IMR-90 (cell line): Measurements from ENCODE around the gene PCDHA1. TPM values are rescaled to one million over a fixed set of nuclear protein-coding genes. Genes with fewer than 3 reads are reported as not detected.

Source experiments
- ATAC-seq: fragments of 200-7000 bp; cut with Tn5 transposase; 2 replicates; pipeline ENCODE4 v1.9.1; 2020; ENCODE audit warnings: low read depth, mild to moderate bottlenecking, moderate library complexity
- BruUV-seq: library from RNA; stranded (reverse); fragments of 400-500 nt; replicated peaks from 2 replicates; lab custom pipeline; 2021; lab: Mats Ljungman, UMichigan
- CTCF ChIA-PET: fragments of 300-600 bp; formaldehyde crosslinking; extraction: SDS; loops from one replicate; lab custom pipeline; 2021; ENCODE audit warnings: antibody characterized with exemption; lab: Yijun Ruan, JAX
- POLR2A ChIA-PET: fragments of 300-600 bp; sonication (Branson Sonifier 250); formaldehyde crosslinking; loops from one replicate; lab custom pipeline; 2022; ENCODE audit warnings: antibody characterized with exemption; ENCODE audit not compliant: unreplicated experiment; lab: Charles Lee
- DNase-seq: peaks from one replicate; pipeline ENCODE4 v3.0.0; 2013
- H2AFZ ChIP-seq: replicated peaks from 2 replicates; pipeline ENCODE3; 2013; ENCODE audit warnings: low read length, mild to moderate bottlenecking; ENCODE audit not compliant: poor library complexity
- H2AK5ac ChIP-seq: 2 replicates; pipeline ENCODE4 v1.6.1; 2013; ENCODE audit warnings: low read depth, low read length, inconsistent platforms
- H2AK9ac ChIP-seq: replicated peaks from 2 replicates; pipeline ENCODE3; 2013; ENCODE audit warnings: mild to moderate bottlenecking, low read depth, low read length, moderate library complexity; ENCODE audit not compliant: poor library complexity
- H2BK120ac ChIP-seq: 2 replicates; pipeline ENCODE4 v1.6.1; 2013; ENCODE audit warnings: low read depth, low read length, inconsistent platforms
- H2BK15ac ChIP-seq: 3 replicates; pipeline ENCODE4 v1.6.1; 2013; ENCODE audit warnings: low read depth, low read length, inconsistent platforms
- H2BK20ac ChIP-seq: 2 replicates; pipeline ENCODE4 v1.6.1; 2013; ENCODE audit warnings: low read depth, mild to moderate bottlenecking, inconsistent platforms, low read length, moderate library complexity
- H2BK5ac ChIP-seq: 2 replicates; pipeline ENCODE4 v1.6.1; 2013; ENCODE audit warnings: mild to moderate bottlenecking, low read depth, low read length, inconsistent platforms; ENCODE audit not compliant: poor library complexity, severe bottlenecking
- H3K14ac ChIP-seq: replicated peaks from 2 replicates; pipeline ENCODE4 v1.6.1; 2013; ENCODE audit warnings: low read depth, low read length, inconsistent platforms
- H3K18ac ChIP-seq: 2 replicates; pipeline ENCODE4 v1.6.1; 2013; ENCODE audit warnings: low read depth, low read length, control low read depth
- H3K23ac ChIP-seq: 2 replicates; pipeline ENCODE4 v1.6.1; 2013; ENCODE audit warnings: low read depth, low read length, inconsistent platforms
- H3K27ac ChIP-seq: 2 replicates; pipeline ENCODE4 v1.5.1; 2013; ENCODE audit warnings: mild to moderate bottlenecking, control low read depth, low read length; ENCODE audit not compliant: insufficient read depth
- H3K27me3 ChIP-seq: 2 replicates; pipeline ENCODE4 v1.6.1; 2013; ENCODE audit warnings: low read length; ENCODE audit not compliant: control insufficient read depth, insufficient read depth
- H3K36me3 ChIP-seq: 2 replicates; pipeline ENCODE4 v1.6.1; 2013; ENCODE audit warnings: low read length, mixed read lengths; ENCODE audit not compliant: control insufficient read depth, insufficient read depth
- H3K4ac ChIP-seq: 2 replicates; pipeline ENCODE4 v1.6.1; 2013; ENCODE audit warnings: low read depth, low read length, inconsistent platforms
- H3K4me1 ChIP-seq: 2 replicates; pipeline ENCODE4 v1.6.1; 2013; ENCODE audit warnings: low read length, mixed read lengths; ENCODE audit not compliant: control insufficient read depth, insufficient read depth
- H3K4me2 ChIP-seq: 2 replicates; pipeline ENCODE4 v1.6.1; 2013; ENCODE audit warnings: low read depth, mild to moderate bottlenecking, control low read depth, low read length, moderate library complexity
- H3K4me3 ChIP-seq: 2 replicates; pipeline ENCODE4 v1.5.1; 2013; ENCODE audit warnings: low read depth, mild to moderate bottlenecking, control low read depth, low read length, moderate library complexity; ENCODE audit not compliant: insufficient read depth
- H3K56ac ChIP-seq: 2 replicates; pipeline ENCODE4 v1.6.1; 2013; ENCODE audit warnings: low read length, inconsistent platforms; ENCODE audit not compliant: insufficient read depth; ENCODE audit errors: extremely low read depth
- H3K79me1 ChIP-seq, 2 experiments: 2 replicates each; pipeline ENCODE4 v1.6.1; 2013; ENCODE audit warnings: low read length in 2 of 2, inconsistent platforms in 1 of 2, low read depth in 1 of 2
- H3K9ac ChIP-seq: 2 replicates; pipeline ENCODE4 v1.6.1; 2013; ENCODE audit warnings: low read depth, low read length, control low read depth
- H3K9me1 ChIP-seq: 2 replicates; pipeline ENCODE4 v1.6.1; 2013; ENCODE audit warnings: low read length, inconsistent platforms; ENCODE audit not compliant: insufficient read depth
- H3K9me3 ChIP-seq: 2 replicates; pipeline ENCODE4 v1.6.1; 2013; ENCODE audit warnings: low read length; ENCODE audit not compliant: control insufficient read depth, insufficient read depth
- H4K20me1 ChIP-seq: 2 replicates; pipeline ENCODE4 v1.6.1; 2013; ENCODE audit warnings: low read length, inconsistent platforms; ENCODE audit not compliant: insufficient read depth
- H4K5ac ChIP-seq: 2 replicates; pipeline ENCODE4 v1.6.1; 2013; ENCODE audit warnings: mild to moderate bottlenecking, low read depth, low read length, control low read depth
- H4K8ac ChIP-seq, 2 experiments: 2 replicates each; pipeline ENCODE4 v1.6.1; 2013; ENCODE audit warnings: low read depth in 2 of 2, low read length in 2 of 2, control low read depth in 1 of 2, inconsistent platforms in 1 of 2
- H4K91ac ChIP-seq: 2 replicates; pipeline ENCODE4 v1.6.1; 2013; ENCODE audit warnings: low read depth, low read length, inconsistent platforms; ENCODE audit not compliant: insufficient read depth
- ELK1 ChIP-seq: fragments of 150-350 bp; IDR thresholded peaks from 2 replicates; pipeline ENCODE4 v1.6.1; 2016; ENCODE audit warnings: low read depth, mild to moderate bottlenecking, low read length, moderate library complexity, borderline replicate concordance
- FOS ChIP-seq: fragments of 150-350 bp; IDR thresholded peaks from 2 replicates; pipeline ENCODE4 v1.6.1; 2016; ENCODE audit warnings: low read depth, low read length
- MAZ ChIP-seq: IDR thresholded peaks from 2 replicates; pipeline ENCODE4 v1.6.1; 2012; ENCODE audit warnings: low read depth, mild to moderate bottlenecking, low read length, improper control_type of control experiment, moderate library complexity, borderline replicate concordance
- MXI1 ChIP-seq: IDR thresholded peaks from 2 replicates; pipeline ENCODE4 v1.6.1; 2012; ENCODE audit warnings: low read depth, mild to moderate bottlenecking, low read length, moderate library complexity, borderline replicate concordance
- NFE2L2 ChIP-seq: fragments of 150-350 bp; IDR thresholded peaks from 2 replicates; pipeline ENCODE4 v1.6.1; 2016; ENCODE audit warnings: low read depth, mild to moderate bottlenecking, low read length
- POLR2A ChIP-seq: IDR thresholded peaks from 2 replicates; pipeline ENCODE4 v1.6.1; 2012; ENCODE audit warnings: mild to moderate bottlenecking, low read depth, low read length
- RAD21 ChIP-seq: IDR thresholded peaks from 2 replicates; pipeline ENCODE4 v1.6.1; 2012; ENCODE audit warnings: low read length, improper control_type of control experiment
- RCOR1 ChIP-seq: IDR thresholded peaks from 2 replicates; pipeline ENCODE4 v1.6.1; 2012; ENCODE audit warnings: mild to moderate bottlenecking, low read length, improper control_type of control experiment; ENCODE audit not compliant: insufficient replicate concordance
- RFX5 ChIP-seq: IDR thresholded peaks from 2 replicates; pipeline ENCODE4 v1.8.0; 2012; ENCODE audit warnings: low read depth, mild to moderate bottlenecking, low read length, moderate library complexity
- WGBS, 2 experiments: methylation state at CpG; one replicate each; pipeline versions ENCODE4 v1.1.5 to v1.1.7; 2013; ENCODE audit warnings: missing lambda C conversion rate in 2 of 2; ENCODE audit not compliant: insufficient read length in 1 of 2; ENCODE audit errors: extremely low coverage in 2 of 2; 5-methylcytosine and 5-hydroxymethylcytosine counted together
- dilution Hi-C: fragments of 300-500 bp; cut with HindIII; formaldehyde crosslinking; loops from one replicate; pipeline ENCODE4 v1.14.3; 2018; ENCODE audit warnings: low sequenced_read_pairs; ENCODE audit not compliant: unreplicated experiment
- in situ Hi-C: fragments of 300-500 bp; cut with MboI; formaldehyde crosslinking; loops from 3 replicates; pipeline ENCODE4 v1.14.3; 2019; ENCODE audit warnings: low sequenced_read_pairs, inconsistent platforms, mixed read lengths
- intact Hi-C: fragments of 100-400 bp; cut with micrococcal nuclease; formaldehyde crosslinking; loops from 2 replicates; pipeline ENCODE4 v1.10.0; 2022
- polyA plus RNA-seq, 3 experiments: library from polyadenylated mRNA; depleted of rRNA; stranded (reverse); fragments of >200 nt; gene quantifications; 2 replicates each; pipeline ENCODE4 v1.2.3, GENCODE V29; 2012; ENCODE audit warnings: low replicate concordance in 1 of 3
- total RNA-seq: library from RNA; depleted of rRNA; stranded (reverse); fragments of >200 nt; gene quantifications from 2 replicates; pipeline ENCODE4 v1.2.3, GENCODE V29; 2012
- TF ChIP-seq, protein P1 (sequence below): fragments of 150-350 bp; IDR thresholded peaks from 2 replicates; pipeline ENCODE4 v1.6.1; 2017; ENCODE audit warnings: mild to moderate bottlenecking, antibody characterized with exemption, low read length, low read depth
- TF ChIP-seq, protein P2 (sequence below): conservative IDR thresholded peaks from 2 replicates; pipeline ENCODE4 v1.5.1; 2012; ENCODE audit warnings: mild to moderate bottlenecking, low read depth, low read length, improper control_type of control experiment

PCDHA1 gene
- total and polyA plus RNA-seq, 2 of the 4 experiments (the other 2 are of a cell fraction), result under 0.01 to 0.05 TPM

DNA sequence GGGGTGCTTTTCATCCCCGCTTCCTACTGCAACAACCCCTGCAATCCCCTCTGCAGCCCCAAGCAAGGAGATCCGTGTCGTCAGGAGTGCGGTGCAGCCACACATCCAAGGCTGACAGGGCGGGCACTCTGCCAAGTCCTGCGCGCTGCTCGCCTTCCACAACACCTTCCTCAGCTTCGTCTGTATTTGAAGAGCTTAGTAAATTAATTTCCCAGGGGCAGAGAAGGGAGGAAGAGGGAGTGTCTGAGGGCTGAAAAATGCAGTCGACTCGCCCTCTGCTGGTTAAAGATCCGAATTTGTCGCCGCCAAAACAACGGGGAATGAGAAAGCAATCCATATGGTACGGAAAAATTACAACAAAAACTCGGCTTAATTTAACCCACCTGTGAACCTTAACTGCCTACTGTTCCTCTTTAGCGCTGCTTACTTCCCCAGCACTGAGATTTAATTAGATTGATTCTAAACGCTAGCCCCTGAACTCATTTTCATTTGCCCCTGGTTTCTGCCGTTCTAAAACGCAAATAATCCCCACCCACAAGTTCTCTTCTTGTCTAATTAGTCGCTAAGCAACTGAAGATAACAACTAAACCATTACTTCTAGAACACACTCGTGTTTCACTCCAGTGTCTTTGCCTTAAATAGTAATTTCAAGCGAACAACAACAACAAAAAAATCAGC is 254.3 kb downstream of the PCDHA1 start:
- H2BK5ac ChIP-seq, result no peak overlapping the region
- no peak for DNase-seq
- H2BK120ac ChIP-seq, result no peak overlapping the region
- no peak overlapping the region for H2AFZ ChIP-seq
- dilution Hi-C loops, result no loop called here
- H3K4me2 ChIP-seq, result no peak overlapping the region
- H4K5ac ChIP-seq, result no peak overlapping the region
- H2AK9ac ChIP-seq, result no peak overlapping the region
- in situ Hi-C loops, result no loop called here
- no peak for ATAC-seq
- no peak overlapping the region for H3K14ac ChIP-seq
- H3K4me3 ChIP-seq, result no peak overlapping the region
- H3K9ac ChIP-seq, result no peak overlapping the region
- no peaks in the 10 kb centered on the region for H3K4me1 ChIP-seq
- no peaks in the 10 kb centered on the region for H4K20me1 ChIP-seq
- 4% methylated on average over 7 of the region's 24 CpGs; no CpG with 5 or more reads in 1 of the 2 experiments for WGBS, 2 experiments
- no peak overlapping the region for H4K91ac ChIP-seq
- no peak overlapping the region for H2AK5ac ChIP-seq
- no peaks in the 10 kb centered on the region for H3K79me1 ChIP-seq
- H3K9me1 ChIP-seq, result no peaks in the 10 kb centered on the region
- intact Hi-C loops, result no loop called here
- no TSS peak for BruUV-seq
- H3K27me3 ChIP-seq, result no peaks in the 10 kb centered on the region
- TF ChIP-seq MAZ (no peak), ELK1 (no peak), NFE2L2 (no peak), FOS (no peak), POLR2A (no peak), RFX5 (no peak), RCOR1 (no peak), MXI1 (no peak), RAD21 (no peak)
- TF ChIP-seq, protein P1, sequence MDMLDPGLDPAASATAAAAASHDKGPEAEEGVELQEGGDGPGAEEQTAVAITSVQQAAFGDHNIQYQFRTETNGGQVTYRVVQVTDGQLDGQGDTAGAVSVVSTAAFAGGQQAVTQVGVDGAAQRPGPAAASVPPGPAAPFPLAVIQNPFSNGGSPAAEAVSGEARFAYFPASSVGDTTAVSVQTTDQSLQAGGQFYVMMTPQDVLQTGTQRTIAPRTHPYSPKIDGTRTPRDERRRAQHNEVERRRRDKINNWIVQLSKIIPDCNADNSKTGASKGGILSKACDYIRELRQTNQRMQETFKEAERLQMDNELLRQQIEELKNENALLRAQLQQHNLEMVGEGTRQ, result no peak
- TF ChIP-seq, protein P2, sequence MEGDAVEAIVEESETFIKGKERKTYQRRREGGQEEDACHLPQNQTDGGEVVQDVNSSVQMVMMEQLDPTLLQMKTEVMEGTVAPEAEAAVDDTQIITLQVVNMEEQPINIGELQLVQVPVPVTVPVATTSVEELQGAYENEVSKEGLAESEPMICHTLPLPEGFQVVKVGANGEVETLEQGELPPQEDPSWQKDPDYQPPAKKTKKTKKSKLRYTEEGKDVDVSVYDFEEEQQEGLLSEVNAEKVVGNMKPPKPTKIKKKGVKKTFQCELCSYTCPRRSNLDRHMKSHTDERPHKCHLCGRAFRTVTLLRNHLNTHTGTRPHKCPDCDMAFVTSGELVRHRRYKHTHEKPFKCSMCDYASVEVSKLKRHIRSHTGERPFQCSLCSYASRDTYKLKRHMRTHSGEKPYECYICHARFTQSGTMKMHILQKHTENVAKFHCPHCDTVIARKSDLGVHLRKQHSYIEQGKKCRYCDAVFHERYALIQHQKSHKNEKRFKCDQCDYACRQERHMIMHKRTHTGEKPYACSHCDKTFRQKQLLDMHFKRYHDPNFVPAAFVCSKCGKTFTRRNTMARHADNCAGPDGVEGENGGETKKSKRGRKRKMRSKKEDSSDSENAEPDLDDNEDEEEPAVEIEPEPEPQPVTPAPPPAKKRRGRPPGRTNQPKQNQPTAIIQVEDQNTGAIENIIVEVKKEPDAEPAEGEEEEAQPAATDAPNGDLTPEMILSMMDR, result no peak
- H3K36me3 ChIP-seq, result no peaks in the 10 kb centered on the region
- H3K9me3 ChIP-seq, result peaks cover 7% of the 10 kb centered on the region
- no peak overlapping the region for H3K18ac ChIP-seq
- POLR2A ChIA-PET, result no interaction called here
- H2BK20ac ChIP-seq, result no peak overlapping the region
- CTCF ChIA-PET, result interaction anchor here (0.6 kb wide), 1 partner anchor 100 kb away, joined by 3 read pairs; no protein-coding TSS in a partner anchor
- no peak overlapping the region for H4K8ac ChIP-seq
- no peak overlapping the region for H3K56ac ChIP-seq
- no peak overlapping the region for H3K27ac ChIP-seq
- no peak overlapping the region for H3K23ac ChIP-seq
- no peak overlapping the region for H2BK15ac ChIP-seq
- no peak overlapping the region for H3K4ac ChIP-seq
